Kidney glomerular epithelial cell (primary cell): Measurements from ENCODE around the gene SSR4.

Experiments used
- DNase-seq: peaks from one replicate; lab custom pipeline; 2025; lab: John Stamatoyannopoulos, UW

Gene SSR4

DNA sequence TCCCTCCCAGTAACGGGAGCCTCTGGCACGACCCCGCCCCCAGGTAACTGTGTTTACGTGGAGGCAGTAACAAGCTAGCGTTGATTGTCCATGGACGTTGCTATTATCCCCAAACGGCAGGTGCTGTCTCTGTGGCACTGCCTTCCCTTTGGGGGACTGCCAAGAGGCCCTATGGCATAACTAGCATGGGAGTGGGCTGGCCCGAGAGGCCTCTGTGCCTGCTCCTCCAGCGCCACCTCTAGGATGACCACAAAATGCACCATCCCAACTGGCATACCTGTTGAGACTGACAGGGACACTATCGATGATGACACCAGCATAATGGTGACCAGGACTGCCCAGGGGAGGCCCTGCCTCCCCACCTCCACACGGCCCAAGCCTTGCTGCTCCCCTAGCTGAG, 12.2 kb upstream of the SSR4 start:
- no peak for DNase-seq

DNA sequence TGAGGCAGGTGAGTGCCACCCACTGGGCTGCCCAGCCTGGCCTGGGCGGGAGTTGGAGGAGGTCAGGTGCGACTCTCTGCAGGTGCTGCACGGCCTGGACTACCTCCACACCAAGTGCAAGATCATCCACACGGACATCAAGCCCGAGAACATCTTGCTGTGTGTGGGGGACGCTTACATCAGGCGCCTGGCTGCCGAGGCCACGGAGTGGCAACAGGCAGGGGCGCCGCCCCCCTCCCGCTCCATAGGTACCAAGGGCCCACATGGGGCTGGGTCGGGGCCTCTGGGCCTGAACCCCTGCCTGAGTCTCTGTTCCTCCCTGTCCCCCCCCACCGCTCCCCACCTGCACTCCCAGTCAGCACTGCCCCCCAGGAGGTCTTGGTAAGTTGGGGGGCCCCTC, 11.6 kb upstream of the SSR4 start:
- DNase-seq: no peak

DNA sequence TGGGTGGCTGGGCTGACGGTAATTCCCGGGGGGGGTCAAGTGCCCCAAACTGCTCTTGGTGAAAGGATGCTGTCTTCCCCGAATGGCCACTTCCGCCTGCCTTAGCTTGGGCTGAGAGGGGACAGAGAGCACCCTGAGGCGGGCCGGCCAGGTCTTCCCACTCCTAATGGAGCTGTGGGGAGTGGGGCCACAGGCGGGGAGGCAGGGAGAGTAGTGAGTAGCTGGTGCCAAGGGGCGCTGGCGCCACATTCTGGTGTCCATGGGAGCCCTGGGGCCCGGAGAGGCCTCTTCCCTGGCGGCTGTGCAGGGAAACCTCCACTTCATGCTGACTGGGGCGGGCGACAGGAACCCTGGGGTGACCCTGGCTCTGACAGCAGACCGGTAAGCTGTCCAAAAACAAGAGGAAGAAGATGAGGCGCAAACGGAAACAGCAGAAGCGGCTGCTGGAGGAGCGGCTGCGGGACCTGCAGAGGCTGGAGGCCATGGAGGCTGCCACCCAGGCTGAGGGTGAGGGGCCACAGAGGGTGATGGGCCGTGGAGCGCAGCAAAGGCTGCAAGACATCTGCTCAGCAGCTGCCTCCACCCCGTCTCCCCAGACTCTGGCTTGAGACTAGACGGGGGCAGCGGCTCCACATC, 11.0 kb upstream of the SSR4 start:
- no peak for DNase-seq

DNA sequence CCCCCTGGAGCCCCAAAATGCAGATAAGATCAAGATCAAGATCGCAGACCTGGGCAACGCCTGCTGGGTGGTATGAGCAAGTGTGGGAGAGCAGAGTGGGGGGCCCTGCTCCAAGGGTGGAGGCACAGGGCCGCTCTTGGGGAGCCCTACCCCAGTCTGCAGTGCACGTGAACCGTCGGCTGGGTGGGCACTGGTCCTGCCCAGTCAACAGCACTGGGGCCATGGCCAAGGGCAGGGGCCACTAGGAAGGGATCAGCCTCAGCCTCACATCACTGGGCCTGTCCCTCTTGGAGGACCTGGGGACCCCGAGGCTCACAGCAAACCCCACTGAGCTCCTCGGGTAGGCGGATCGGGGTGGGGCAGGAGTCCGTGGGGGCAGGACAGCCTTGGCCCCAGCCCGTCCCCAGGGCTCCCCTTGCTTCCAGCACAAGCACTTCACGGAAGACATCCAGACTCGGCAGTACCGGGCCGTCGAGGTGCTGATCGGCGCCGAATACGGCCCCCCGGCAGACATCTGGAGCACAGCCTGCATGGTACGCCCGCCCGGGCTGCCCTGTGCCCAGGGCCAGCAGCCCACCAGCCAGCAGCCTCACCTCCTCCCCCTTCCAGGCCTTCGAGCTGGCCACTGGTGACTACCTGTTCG, 10.0 kb upstream of the SSR4 start:
- DNase-seq: no peak

DNA sequence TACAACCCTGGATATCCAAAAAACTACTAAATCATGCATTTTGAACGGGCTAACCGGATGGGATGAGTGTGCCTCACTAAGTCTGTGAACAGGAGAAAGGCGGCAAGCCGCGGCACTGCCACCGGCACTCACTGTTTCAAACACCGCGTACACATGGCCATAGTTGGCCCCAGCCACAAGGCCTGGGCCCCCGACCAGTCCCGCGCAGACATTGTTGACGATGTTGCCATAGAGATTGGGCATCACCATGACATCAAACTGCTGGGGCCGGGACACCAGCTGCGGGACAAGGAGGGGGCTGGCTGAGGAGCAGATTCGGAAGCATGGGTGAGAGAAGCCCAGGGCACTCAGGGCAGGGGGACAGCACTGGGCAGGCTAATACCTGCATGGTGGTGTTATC, 7.8 kb upstream of the SSR4 start:
- DNase-seq: no peak

DNA sequence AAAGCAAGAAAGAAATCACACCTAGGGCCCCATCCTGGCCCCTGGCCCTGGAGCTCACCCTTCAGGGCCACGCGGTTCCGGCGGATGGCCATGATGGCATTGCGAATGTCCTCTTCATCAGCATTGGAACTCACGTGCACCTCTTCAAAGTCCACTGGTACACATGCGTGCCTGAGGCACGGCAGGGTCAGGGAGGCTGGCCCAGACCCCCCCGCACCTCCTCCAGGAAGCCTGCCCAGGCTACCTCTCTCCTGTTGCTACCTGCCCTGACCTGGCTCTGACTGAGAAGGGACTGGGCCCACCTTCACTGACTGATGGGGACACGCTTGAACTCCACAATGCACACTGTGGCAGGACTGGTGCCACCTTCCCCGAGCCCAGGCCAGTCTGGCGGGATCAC, 4.8 kb upstream of the SSR4 start:
- DNase-seq: no peak

DNA sequence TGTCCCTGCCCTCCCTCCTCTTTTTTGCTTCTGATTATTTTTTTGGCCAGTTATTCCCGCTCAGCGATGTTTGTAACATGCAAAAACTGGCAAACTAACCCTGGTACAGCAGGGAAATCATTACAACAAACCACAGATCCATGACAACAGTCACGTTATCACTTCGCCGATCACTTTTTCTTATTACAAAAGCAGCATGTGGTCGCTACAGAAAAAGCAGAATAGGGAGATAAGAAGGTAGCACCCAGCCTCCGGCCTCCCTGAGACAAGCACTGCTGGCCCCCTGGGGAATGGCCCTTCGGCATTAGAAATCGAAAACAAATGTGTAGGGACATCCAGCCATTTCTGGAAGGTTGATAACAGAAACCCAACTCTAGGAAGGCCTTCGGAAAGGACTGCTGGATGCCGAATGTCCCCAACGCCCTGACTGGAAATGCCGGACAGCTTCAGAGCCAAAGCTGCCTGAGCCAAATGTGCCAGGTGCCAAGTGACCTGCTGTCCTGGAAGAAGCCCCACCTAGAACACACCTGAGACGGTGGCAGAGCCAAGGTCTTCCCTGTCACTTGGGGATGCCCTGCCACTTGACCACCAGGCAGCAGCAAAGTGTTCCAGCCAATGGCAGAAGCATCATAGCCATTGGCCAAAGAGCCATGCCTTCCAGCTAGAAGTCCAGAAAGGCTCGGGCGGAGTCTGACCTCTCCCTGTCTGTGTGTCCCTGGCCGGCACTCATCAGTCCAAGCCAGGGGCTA, 3.2 kb upstream of the SSR4 start:
- no peak for DNase-seq

DNA sequence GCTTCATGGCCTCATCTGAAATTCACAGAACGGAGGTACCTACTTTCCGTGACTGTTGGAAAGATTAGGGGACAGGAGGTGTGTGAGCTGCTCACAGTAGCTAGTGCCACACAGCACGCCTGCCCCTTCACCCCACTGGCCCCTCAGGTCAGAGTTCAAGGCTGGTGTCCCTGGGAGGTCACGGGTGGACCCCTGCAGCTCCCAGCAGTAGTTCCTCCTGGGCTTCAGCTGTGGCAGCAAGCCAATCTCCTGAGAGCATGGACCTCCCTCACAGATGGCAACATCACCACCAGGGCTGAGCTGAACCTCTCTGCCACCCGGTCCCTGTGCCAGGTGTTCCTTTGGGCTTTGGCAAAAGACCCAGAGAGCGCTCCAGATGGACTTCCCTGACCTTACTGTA, 2.1 kb upstream of the SSR4 start:
- DNase-seq: no peak

DNA sequence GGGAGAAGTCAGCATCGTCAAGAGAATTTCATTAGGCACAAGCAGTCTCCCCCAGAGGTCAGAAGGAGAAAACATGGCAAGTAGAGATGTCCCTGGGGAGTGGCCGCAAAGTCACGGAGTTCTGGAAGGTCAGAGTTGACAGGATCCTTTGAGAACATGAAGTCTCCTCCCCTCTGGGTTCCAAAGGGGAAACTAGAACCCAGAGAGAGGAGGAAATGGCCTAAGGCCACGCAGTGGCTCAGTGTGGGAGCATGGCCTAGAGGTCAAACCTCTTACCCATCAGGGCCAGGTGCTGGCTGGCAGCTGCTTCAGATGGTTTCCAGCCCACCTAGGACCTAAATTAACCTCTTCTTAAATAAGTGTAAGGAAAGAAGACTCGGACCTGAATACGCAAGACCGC, 1.2 kb upstream of the SSR4 start:
- no peak for DNase-seq

DNA sequence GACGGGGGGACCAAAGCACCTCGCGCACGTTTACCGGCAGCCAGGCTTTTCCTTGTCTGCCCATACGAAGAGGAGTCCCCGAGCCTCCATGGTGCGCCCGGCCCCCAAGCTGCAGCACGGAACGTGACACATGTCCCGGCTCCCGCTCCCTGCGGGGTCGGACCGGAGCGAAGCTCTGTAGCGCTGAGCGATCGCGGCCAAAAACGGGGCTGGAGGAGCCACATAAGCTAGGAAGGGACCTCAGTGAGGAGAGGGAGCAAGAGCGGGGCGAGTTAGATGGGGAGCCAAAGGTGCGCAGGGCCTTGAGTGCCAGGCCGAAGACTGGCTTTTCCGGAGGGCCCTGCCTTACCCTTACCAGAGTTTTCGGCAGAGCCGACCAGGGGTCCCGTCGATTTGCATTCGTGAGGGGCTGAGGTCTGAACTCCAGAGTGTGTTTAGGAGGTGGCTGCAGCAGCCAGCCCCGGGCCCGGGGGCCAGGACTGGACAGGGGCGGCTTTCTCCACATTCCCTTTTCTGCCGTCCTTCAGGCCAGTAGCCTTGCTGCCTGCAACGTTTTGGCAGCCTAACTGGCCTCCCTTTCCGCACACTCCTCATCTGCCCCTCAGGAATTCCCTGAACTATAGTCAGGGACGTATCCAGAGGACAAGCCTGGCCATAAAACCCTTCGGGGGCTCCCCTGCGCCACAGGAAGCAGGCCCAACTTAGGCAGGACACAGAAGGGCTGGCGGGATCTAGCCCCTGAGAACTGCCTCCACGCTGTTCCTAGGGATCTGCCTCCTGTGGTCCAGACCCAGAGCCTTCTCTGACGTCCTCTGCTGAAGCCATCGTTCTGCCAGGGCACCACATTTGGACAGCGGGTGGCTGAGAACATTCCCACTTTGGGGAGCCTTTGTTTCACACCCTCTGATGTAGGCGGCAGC, 689 bp downstream of the SSR4 start:
- no peak for DNase-seq

DNA sequence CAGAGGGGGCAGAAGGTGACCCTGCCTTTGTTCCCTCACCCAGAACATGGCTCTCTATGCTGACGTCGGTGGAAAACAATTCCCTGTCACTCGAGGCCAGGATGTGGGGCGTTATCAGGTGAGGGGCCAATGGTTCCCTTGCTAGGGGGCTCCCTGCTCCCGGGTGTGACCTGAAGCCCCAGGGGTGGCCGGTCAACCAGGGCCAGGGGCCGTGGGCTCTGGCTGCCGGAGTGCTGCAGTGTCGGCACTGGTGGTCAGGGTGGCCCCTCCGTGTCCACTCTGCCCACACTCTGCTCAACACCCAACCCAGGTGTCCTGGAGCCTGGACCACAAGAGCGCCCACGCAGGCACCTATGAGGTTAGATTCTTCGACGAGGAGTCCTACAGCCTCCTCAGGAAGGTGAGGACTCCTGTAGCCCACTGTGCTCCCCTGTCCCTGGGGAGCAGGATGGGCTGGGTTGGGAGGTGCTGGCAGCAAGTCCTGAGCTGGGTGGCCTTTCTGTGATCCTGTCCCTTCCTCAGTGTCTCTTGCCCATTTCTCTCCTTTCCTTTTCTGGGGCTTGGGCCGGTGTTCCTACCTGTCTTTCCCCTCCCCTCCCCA, 3.0 kb downstream of the SSR4 start:
- no peak for DNase-seq

DNA sequence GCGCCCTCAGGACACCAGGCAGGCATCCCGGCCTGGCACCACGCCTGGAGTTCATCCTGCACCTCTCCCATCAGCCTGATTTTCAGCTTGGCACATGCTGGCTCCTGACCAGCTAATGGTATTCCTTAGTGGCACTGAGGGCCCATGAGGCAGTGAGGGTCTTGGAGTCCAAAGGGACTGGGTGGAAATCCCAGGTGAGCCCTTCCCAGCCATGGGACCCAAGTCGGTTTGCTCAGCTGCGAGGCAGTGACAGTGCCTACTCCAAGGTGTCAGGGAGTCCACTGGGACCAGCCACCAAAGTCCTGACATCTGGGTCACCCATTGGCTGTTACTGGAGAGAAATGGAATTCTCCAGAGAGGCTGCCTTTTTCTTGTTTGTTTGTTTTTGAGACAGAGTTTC, 4.9 kb downstream of the SSR4 start:
- DNase-seq: no peak

DNA sequence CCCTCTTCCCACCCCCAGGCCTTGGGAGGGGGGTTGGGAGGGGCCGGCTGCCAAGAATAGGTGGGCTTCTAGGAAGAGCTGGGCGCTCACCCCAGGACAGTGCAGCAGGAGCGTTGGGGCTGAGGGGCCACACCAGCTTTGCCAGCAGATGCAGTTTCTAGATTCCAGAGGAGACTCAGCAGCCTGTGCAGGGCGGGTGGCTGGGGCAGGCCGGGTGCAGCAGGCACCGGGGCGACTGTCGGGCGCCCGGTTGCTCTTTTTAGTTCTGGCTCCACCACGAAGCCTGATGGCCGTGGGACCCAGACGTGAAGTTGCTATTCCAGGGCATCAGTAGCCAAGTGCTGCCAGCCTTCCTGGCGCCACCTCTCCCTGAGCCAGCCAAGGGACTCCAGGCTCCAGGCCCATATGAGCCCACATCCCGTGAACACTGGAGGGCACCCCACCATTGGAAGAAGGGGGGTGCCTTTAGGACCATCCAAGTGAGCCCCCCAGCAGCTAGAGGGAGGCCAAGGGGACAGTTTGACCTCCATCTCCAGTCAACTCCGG, 5.8 kb downstream of the SSR4 start:
- no peak for DNase-seq

DNA sequence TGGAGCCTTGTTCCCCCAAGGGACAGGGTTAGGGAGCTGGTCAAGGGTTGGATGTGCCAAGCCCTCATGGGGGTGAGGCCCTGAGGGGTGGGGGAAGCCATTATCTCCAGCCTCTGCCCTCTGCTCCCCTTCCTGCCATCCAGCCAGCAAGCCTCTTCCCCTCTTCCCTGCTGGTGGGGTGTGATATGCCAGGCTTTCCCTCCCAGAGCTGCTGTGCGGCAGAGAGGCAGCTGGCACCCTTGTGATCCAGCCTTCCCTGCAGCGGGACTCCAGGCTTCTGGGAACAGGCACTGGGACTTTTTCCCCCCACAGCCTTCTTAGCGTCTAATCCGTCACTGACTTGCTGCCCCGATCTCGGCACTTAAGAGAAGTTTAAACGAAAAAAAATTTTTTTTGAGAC, 6.3 kb downstream of the SSR4 start:
- no peak for DNase-seq

DNA sequence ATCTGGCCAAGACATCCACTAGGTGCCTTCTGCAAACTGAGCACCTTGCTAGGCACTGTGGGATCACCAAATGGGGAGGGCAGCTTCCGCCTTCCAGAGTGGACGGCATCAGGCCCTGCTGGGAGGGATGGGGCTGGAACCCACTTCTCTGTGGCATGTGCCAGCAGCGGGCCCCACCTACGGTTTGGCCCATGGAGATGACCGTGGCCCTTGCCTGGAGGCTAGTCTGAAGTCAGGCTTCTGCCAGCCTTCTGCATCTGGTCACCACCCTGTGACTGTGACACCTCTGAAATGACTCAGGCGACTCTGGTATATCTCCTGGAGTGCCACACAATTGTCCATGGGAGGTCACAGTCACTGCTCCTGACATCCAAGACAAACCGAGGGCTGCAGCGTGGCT, 7.2 kb downstream of the SSR4 start:
- DNase-seq: no peak

DNA sequence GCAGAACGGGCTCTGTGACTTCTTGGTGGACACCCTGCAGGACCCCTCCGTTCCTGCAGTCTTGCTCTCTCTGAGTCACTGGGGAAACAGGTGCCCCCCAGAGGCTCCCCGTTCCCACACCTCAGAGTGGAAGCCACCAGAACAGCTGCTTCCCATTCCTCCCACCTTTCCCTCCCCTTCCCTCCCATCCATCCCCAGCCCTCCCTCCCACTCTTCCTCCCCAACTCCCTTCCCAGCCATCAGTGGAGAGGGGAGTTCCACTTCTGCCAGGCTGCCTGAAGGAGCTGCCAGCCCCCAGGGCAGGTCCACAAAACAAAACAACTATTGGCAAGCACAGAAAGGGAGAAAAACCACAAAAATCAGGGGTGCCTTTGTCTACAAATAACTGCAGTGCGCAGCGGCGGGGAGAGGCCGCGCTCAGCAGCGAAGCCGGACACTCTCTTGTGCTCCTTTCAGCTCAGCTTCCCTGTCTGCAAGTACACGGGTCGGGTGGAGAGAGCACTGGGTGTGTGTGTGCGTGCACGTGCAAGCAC, 8.1 kb downstream of the SSR4 start:
- no peak for DNase-seq

DNA sequence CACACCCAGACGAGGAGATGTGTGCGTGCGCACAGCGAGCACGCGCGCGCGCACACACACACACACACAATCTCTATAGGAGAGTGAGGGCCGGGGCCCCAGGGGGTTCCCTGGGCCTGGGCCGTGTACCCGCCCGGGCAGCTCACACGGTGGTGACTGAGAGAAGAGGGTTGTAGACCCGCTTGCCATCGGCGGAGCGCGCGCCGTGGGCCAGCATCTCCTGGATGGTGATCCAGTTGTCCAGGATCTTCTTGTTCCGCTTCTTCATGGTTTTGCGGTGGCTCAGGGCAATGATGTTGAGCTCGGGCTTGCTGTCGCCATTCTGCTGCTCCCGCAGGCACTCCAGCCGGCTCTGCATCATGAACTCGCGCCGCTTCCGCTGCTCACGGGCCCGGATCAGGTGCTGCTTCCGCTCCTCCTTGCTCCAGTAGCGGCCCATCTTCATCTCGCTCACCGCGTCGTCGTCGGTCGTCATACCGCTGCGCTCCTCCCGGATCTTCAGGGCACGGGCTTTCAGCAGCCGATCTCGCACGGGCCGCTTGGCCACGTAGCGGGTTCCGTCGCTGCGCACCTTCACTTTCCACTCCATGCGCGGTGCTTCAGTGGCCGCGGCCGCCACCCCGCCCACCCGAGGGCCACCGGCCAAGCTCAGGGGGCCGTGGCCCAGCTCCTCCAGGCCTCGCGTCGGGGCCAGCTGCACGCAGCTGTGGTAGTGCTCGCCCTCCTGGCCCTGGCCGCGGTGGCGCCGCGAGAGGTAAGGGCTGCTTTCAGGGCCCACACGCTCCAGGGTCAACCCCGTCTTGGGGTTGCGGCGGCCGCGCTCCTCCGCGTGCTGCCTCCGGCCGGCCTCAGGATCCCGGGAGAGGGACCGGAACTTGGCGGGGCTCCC, 9.0 kb downstream of the SSR4 start:
- no peak for DNase-seq

DNA sequence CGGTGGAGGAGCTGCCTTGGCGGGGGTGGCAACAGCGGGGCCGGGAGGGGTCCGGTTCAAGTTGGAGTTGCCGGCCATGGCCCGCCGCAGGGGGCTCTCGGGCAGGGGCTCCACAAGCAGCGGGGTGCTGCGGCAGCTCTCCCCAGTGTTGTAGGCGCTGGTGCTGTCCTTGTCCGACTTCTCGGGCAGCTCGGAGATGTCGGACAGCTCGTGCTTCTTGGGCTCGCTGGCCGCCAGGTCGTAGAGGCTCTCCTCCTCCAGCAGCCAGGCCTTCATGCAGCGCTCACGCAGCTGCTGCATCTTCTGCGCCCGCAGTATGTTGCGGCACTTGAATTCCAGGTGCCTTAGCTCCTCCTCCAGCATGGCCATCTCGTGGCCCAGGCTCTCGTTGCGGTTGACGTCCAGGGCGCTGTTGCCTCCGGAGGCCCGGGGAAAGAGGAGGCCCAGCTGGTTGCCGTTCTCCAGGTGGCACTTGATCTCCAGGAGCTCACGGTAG, 9.7 kb downstream of the SSR4 start:
- DNase-seq: no peak

DNA sequence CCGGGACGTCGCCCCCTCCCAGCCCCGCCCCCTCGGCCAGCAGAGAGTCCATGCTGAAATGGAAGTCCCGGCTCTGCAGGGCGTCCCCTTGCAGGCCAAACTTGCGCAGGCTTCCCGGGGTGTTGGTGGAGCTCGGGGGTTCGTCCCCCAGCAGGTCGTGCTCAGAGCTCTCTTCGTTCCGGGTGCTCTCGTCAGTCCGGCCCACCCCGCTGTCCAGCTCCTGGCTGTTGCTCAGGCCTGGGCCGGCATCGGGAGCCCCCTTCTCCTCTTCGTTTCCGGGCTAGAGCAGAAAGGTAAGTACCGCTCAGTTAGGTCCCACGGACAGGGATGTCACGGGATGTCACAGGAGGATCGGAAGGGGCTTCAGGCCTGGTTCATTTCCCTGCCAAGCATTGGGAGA, 10.2 kb downstream of the SSR4 start:
- DNase-seq: no peak

DNA sequence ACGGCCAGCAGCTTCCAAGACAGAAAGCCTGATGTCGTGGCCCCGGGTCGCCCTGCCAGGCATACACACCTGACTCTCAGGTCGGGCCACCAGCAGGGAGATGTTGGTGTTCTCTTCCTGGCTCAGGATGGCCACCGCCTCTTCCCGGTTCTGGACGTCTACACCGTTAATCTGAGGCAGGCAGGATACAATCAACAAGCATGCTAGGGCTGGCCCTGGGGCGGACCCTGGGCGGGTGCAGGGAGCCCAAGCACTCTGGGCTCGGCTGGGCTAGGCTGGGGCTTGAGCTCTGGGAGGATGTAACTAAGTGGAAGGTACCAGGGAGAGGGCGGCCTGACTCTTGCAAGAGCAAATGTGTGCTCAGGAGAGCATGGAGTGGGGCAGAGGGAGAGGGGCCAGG, 11.0 kb downstream of the SSR4 start:
- DNase-seq: no peak
